Heart right ventricle (tissue), 16 donors: ENCODE measurements around the gene RPL29. TPM values are rescaled to one million over a fixed set of nuclear protein-coding genes. Genes with fewer than 3 reads are reported as not detected.
"Not testable (repeated sequence)": the region's sequence is repeated elsewhere in the genome, so short reads cannot be mapped to it uniquely, and the experiment has no call there.

Source experiments
- ATAC-seq, 8 donors: fragments of 200-7000 bp; cut with Tn5 transposase; one replicate each; pipeline ENCODE4 v1.9.1; 2020; ENCODE audit warnings: mild to moderate bottlenecking in 8 of 8, moderate library complexity in 8 of 8, moderate number of reproducible peaks in 1 of 8
- DNase-seq, 2 donors: peaks; one replicate each; pipeline ENCODE4 v3.0.0-alpha.2; 2020
- H3K27ac ChIP-seq, 10 donors: fragments of 200-600 bp; sonication (generic) in 2 of 10; one replicate each; pipeline versions ENCODE4 v1.5.0 to v1.8.0; 2020 to 2022; ENCODE audit warnings: mild to moderate bottlenecking in 3 of 10
- H3K27me3 ChIP-seq, 7 donors: fragments of 200-600 bp; one replicate each; pipeline ENCODE4 v1.8.0; 2021 to 2022; ENCODE audit warnings: mild to moderate bottlenecking in 2 of 7
- H3K36me3 ChIP-seq, 9 donors: fragments of 200-600 bp; sonication (generic) in 1 of 9; one replicate each; pipeline versions ENCODE4 v1.5.0 to v1.8.0; 2020 to 2022; ENCODE audit warnings: mild to moderate bottlenecking in 2 of 9
- H3K4me1 ChIP-seq, 9 donors: fragments of 200-600 bp; sonication (generic) in 1 of 9; one replicate each; pipeline versions ENCODE4 v1.5.0 to v1.8.0; 2020 to 2022; ENCODE audit warnings: mild to moderate bottlenecking in 4 of 9
- H3K4me3 ChIP-seq, 10 donors: fragments of 200-600 bp; sonication (generic) in 2 of 10; one replicate each; pipeline versions ENCODE4 v1.5.0 to v1.8.0; 2020 to 2022; ENCODE audit warnings: mild to moderate bottlenecking in 7 of 10, moderate library complexity in 2 of 10
- H3K9me3 ChIP-seq, 11 donors: fragments of 200-600 bp in 10 of 11; sonication (generic) in 2 of 11; one replicate each; pipeline versions ENCODE4 v1.5.0 to v1.8.0; 2013 to 2022; ENCODE audit warnings: mild to moderate bottlenecking in 2 of 11, control low read depth in 1 of 11, moderate library complexity in 1 of 11
- CTCF ChIP-seq, 9 donors: fragments of 200-600 bp; sonication (generic) in 2 of 9; IDR thresholded peaks; one replicate each; pipeline versions ENCODE4 v1.5.0 to v1.8.0; 2021 to 2022; ENCODE audit warnings: antibody characterized with exemption in 9 of 9, mild to moderate bottlenecking in 5 of 9, moderate library complexity in 1 of 9
- WGBS, 2 donors: extraction: QIAGEN DNeasy Blood & Tissue Kit; methylation state at CpG; one replicate each; pipeline ENCODE4 v1.1.7; 2013; ENCODE audit warnings: inconsistent platforms in 1 of 2; 5-methylcytosine and 5-hydroxymethylcytosine counted together
- intact Hi-C, 10 donors: fragments of 100-400 bp; cut with DNase I; formaldehyde crosslinking; loops; one replicate each; pipeline versions ENCODE4 v1.11.1 to v1.14.2; 2022
- polyA plus RNA-seq, 2 donors: library from polyadenylated mRNA; stranded (reverse); fragments of 200-250 nt; gene quantifications; one replicate each; pipeline ENCODE4 v1.2.3, GENCODE V29; 2013
- total RNA-seq, 10 donors: library from RNA; stranded (reverse); fragmentation: NEBNext Ultra II Directional in 3 of 10; extraction: Animal tissue kit (Norgen Biotek cat#: 25700) in 3 of 10; gene quantifications; one replicate each; pipeline versions ENCODE4 v1.2.1 to v1.2.4, GENCODE V29; 2021 to 2023
- donor health status: Arrhythmogenic right ventricular cardiomyopathy.
- donor health status: ischemic (EF 13 %, LVEDD 7.1; RV severe dilation, severe dysfunction).
- donor health status: healthy with polysubstance abuse.
- donor health status: DM: no; HTN: yes; CAD: no.
- donor health status: DM: no; HTN: no; CAD: no.
- donor health status: ischemic (EF 25% LVEDD 6.9; RV normal size, moderate dysfunction).
- donor health status: ischemic (EF 25% LVEDD 5.7; RV mildly dilated, moderate dysfunction).
- donor health status: healthy.
- donor health status: DM: yes; HTN: yes; CAD: no.
- donor health status: Ischemic cardiomyopathy.
- donor health status: ischemic (EF 35%, LVEDD 5.7; RV mildly dilated, moderate dysfunction).
- donor health status: nonischemic (EF 11% LVEDD 7.7; RV severe dilation, severe dysfunction).
- donor health status: DM: yes; HTN: yes; CAD: no.
- donor health status: PGD.
- donor health status: ischemic (EF 29% LVEDD 5.4; RV normal size, mild dysfunction).
- donor health status: nonischemic (EF 23%, LVEDD 6.1; RV moderate dilation, normal function).

Gene RPL29
- total and polyA plus RNA-seq, 12 donors = 505 to 1,915 (median 643) TPM

GRCh38 chr3:51992017-51992682 is 3.5 kb downstream of the RPL29 start:
- peaks cover 0 to 41% (median 16%) of the 10 kb centered on the region in 9 donors for H3K36me3 ChIP-seq
- no peak overlapping the region for H3K27ac ChIP-seq
- intact Hi-C loops = loop anchor here in 1 of 10 donors (10.0 kb wide), 1 partner anchor 293 kb away; the partner anchor contains the start of gene GLYCTK
- H3K4me1 ChIP-seq = peaks cover 5 to 39% (median 30%) of the 10 kb centered on the region in 9 donors
- DNase-seq = no peak
- H3K4me3 ChIP-seq = no peak overlapping the region
- no peaks in the 10 kb centered on the region for H3K9me3 ChIP-seq
- no peak for TF ChIP-seq CTCF (IDR thresholded peaks at IDR 0.05)
- no peak for ATAC-seq
- H3K27me3 ChIP-seq = no peaks in the 10 kb centered on the region
- WGBS, 2 donors = 75 to 84% methylated on average over 3 of the region's 3 CpGs

- WGBS, 2 donors = 73 to 77% methylated on average over 38 of the region's 38 CpGs
- not testable (repeated sequence) for H3K27me3 ChIP-seq, H3K9me3 ChIP-seq, ATAC-seq, DNase-seq, H3K4me3 ChIP-seq
- peak overlapping the region in 1 of 10 donors; percentile 51 for H3K27ac ChIP-seq
- intact Hi-C loops = loop anchor here in 1 of 10 donors (10.0 kb wide), 1 partner anchor 294 kb away; the partner anchor contains the start of gene GLYCTK
- H3K4me1 ChIP-seq = peaks cover 5 to 39% (median 28%) of the 10 kb centered on the region in 9 donors
- peaks cover 0 to 41% (median 16%) of the 10 kb centered on the region in 9 donors for H3K36me3 ChIP-seq
These were observed 5.2 kb downstream of the RPL29 start for GRCh38 chr3:51990501-51990971.

- no peaks in the 10 kb centered on the region for H3K27me3 ChIP-seq
- no peak for ATAC-seq
- TF ChIP-seq CTCF (IDR thresholded peaks at IDR 0.05) = no peak
- H3K27ac ChIP-seq = peak overlapping the region in 1 of 10 donors; percentile 35
- 81 to 83% methylated on average over 15 of the region's 15 CpGs for WGBS, 2 donors
- no peak for DNase-seq
- intact Hi-C loops = no loop called here
- H3K4me3 ChIP-seq = no peak overlapping the region
- H3K9me3 ChIP-seq = no peaks in the 10 kb centered on the region
- peaks cover 8 to 34% (median 22%) of the 10 kb centered on the region in 9 donors for H3K4me1 ChIP-seq
- peaks cover 0 to 26% (median 3%) of the 10 kb centered on the region in 9 donors for H3K36me3 ChIP-seq
These were observed 7.2 kb downstream of the RPL29 start for GRCh38 chr3:51988286-51989146.

GRCh38 chr3:51987568-51987967 is 8.1 kb downstream of the RPL29 start:
- ATAC-seq (no peak), DNase-seq (no peak)
- no peak overlapping the region for H3K4me3 ChIP-seq
- H3K9me3 ChIP-seq = no peaks in the 10 kb centered on the region
- H3K27ac ChIP-seq = no peak overlapping the region
- H3K4me1 ChIP-seq = peaks cover 9 to 37% (median 21%) of the 10 kb centered on the region in 9 donors
- H3K36me3 ChIP-seq = peaks cover 0 to 16% (median 0%) of the 10 kb centered on the region in 9 donors
- TF ChIP-seq CTCF (IDR thresholded peaks at IDR 0.05) = no peak
- WGBS, 2 donors = 93 to 94% methylated on average over 7 of the region's 7 CpGs
- intact Hi-C loops = no loop called here
- H3K27me3 ChIP-seq = no peaks in the 10 kb centered on the region
